GM18520 (cell line): ENCODE results near the gene DYSF.

ENCODE experiments used
- ATAC-seq: cut with Tn5 transposase; IDR thresholded peaks from one replicate; pipeline ENCODE4 v1.9.1; 2021; ENCODE audit not compliant: unreplicated experiment

The DYSF gene

GRCh38 chr2:71667256-71668182 is 214.2 kb downstream of the DYSF start:
- ATAC-seq, result no peak

- no peak for ATAC-seq
These were observed 215.1 kb downstream of the DYSF start for GRCh38 chr2:71668326-71669057.

GRCh38 chr2:71669058-71669456 is 215.7 kb downstream of the DYSF start:
- ATAC-seq, result no peak

- ATAC-seq, result no peak
These were observed 216.5 kb downstream of the DYSF start for GRCh38 chr2:71669628-71670429.

GRCh38 chr2:71670430-71670795 is 217.1 kb downstream of the DYSF start:
- ATAC-seq, result no peak

GRCh38 chr2:71671203-71671854 is 218.0 kb downstream of the DYSF start:
- no peak for ATAC-seq

GRCh38 chr2:71671895-71672825 is 218.8 kb downstream of the DYSF start:
- ATAC-seq, result no peak

GRCh38 chr2:71672826-71673795 is 219.8 kb downstream of the DYSF start:
- ATAC-seq, result no peak

- ATAC-seq, result no peak
These were observed 220.9 kb downstream of the DYSF start for GRCh38 chr2:71674158-71674851.

- ATAC-seq, result no peak
These were observed 221.9 kb downstream of the DYSF start for GRCh38 chr2:71675296-71675695.

GRCh38 chr2:71678874-71679273 is 225.5 kb downstream of the DYSF start:
- no peak for ATAC-seq

GRCh38 chr2:71679491-71679890 is 226.1 kb downstream of the DYSF start:
- no peak for ATAC-seq

GRCh38 chr2:71680925-71681324 is 227.6 kb downstream of the DYSF start:
- ATAC-seq, result no peak

GRCh38 chr2:71681626-71682025 is 228.3 kb downstream of the DYSF start:
- no peak for ATAC-seq

- no peak for ATAC-seq
These were observed 229.0 kb downstream of the DYSF start for GRCh38 chr2:71682341-71682740.

- no peak for ATAC-seq
These were observed 229.7 kb downstream of the DYSF start for GRCh38 chr2:71683070-71683469.

- ATAC-seq, result no peak
These were observed 230.3 kb downstream of the DYSF start for GRCh38 chr2:71683666-71684065.
